SIG-M5 treated with dmso at 0.1 percent for 504 hours (cell line): Measurements from ENCODE around the gene CARD11.

ENCODE experiments used
- DNase-seq: peaks from one replicate; lab custom pipeline; 2025; ENCODE audit not compliant: unreplicated experiment; lab: John Stamatoyannopoulos, UW

Gene CARD11

DNA sequence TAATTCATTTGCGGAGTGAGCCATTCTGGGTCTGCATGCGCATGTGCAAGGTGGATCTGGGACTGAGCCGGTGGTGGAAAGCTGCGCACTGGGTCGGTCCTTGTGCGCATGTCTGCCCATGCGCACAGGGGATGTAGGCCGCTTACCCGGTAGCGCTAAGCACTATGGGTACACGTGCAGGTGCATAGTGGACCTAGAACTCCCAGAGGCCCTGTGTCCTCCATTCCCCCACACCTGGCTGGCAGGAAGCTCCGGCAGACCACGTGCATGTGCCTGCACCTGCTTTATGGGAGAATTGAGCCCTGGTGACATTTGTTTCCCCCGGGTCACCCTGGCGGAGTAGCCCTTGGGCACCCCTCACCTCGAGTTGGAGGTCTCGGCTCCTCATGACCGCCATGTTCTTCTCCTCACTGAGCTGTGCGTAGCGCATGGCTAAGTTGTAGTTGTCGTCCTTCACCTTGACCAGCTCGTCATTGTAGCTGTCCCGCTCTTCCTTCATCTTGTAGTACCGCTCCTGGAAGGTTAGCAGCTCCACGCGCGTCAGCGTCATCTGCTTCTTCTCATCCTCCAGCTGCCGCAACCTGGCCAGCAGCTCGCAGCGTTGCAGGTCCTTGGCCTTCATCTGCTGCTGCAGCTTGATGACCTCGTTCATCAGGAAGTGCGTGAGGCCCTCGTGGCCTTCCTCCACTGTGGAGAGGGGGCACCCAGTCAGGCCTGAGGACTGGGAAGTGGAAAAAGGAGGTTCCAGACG is 99.6 kb downstream of the CARD11 start:
- no peak for DNase-seq

GRCh38 chr7:2941216-2941859 is 102.3 kb downstream of the CARD11 start:
- no peak for DNase-seq

DNA sequence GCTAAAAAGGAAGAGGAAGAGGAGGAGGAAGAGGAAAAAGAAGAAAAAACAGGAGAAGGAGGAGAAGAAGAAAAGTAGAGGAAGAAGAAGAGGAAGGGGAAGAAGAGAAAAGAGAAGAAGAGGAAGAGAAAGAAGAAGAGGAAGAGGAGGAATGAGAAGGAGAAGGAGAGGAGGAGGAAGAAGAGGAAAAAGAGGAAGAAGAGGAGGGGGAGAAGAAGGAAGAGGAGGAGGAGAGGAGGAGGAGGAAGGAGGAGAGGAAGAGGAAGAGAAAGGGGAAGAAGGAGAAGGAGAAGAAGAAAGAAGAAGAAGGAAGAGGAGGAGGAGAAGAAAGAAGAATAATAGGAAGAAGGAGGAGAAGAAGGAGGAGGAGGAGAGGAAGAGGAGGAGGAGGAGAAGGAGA is 103.2 kb downstream of the CARD11 start:
- DNase-seq, result no peak

GRCh38 chr7:2939193-2939885 is 104.3 kb downstream of the CARD11 start:
- no peak for DNase-seq

GRCh38 chr7:2938514-2939192 is 105.0 kb downstream of the CARD11 start:
- no peak for DNase-seq

- no peak for DNase-seq
Measured at GRCh38 chr7:2937701-2938513, 105.8 kb downstream of the CARD11 start.

GRCh38 chr7:2936891-2937580 is 106.6 kb downstream of the CARD11 start:
- no peak for DNase-seq

DNA sequence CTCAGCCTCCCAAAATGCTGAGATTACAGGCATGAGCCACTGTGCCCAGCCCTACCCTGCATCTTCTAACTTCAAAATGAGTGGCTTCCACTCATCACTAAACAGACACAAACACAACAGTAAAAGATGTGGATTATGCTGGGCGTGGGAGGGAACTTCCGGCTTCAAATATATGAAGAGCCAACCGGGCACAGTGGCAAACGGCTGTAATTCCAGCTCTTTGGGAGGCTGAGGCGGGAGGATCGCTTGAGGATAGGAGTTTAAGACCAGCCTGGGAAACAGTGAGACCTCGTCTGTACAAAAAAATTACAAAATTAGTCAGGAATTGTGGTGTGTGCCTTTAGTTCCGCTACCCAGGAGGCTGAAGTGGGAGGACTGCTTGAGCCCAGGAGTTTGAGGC is 107.4 kb downstream of the CARD11 start:
- DNase-seq, result no peak

GRCh38 chr7:2934984-2935740 is 108.5 kb downstream of the CARD11 start:
- no peak for DNase-seq

DNA sequence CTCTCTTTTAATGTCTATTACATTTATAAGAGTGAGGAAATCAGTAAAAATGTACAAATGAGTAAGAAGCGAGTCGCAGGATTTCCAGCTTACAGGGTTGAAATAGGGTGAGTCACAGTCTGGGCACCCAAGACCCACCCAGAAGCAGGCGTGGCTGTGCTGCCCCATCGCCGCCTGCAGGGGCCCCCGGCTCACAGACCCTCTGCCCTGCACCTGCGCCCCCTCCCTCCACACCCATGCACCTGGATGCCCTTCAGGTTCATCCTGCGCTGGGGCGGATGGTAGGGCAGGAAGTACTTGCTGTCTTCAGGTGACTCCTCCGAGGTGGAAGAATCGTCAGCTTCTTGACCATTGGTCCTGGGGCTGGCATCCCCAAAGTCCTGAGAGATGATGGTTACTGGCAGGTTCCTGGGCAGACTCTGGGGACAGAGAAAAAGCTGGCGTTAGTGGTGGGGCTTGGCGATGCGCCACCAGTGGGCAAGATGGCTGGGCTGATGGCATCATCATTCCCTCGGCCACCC is 109.4 kb downstream of the CARD11 start:
- no peak for DNase-seq

GRCh38 chr7:2932402-2933251 is 111.0 kb downstream of the CARD11 start:
- no peak for DNase-seq

DNA sequence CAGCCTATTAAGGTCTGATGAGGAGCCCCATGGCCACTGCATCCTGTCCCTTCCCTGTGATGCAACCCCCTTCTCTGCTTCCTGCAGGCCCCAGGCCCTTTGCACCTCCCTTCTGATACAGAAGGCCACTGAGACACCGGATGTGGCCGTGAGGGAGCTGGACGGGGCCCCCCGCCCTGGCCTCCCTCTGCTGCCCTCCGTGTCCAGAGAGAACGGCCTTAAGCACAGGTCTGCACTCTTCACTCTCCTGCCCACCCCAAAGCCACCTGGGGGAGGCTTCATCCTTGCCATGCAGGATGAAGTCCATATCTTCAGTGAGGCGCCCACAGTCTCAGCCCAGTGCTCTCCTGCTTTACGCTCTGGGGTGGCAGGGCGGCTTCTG is 112.6 kb downstream of the CARD11 start:
- DNase-seq, result no peak

GRCh38 chr7:2930310-2931033 is 113.2 kb downstream of the CARD11 start:
- DNase-seq, result no peak

DNA sequence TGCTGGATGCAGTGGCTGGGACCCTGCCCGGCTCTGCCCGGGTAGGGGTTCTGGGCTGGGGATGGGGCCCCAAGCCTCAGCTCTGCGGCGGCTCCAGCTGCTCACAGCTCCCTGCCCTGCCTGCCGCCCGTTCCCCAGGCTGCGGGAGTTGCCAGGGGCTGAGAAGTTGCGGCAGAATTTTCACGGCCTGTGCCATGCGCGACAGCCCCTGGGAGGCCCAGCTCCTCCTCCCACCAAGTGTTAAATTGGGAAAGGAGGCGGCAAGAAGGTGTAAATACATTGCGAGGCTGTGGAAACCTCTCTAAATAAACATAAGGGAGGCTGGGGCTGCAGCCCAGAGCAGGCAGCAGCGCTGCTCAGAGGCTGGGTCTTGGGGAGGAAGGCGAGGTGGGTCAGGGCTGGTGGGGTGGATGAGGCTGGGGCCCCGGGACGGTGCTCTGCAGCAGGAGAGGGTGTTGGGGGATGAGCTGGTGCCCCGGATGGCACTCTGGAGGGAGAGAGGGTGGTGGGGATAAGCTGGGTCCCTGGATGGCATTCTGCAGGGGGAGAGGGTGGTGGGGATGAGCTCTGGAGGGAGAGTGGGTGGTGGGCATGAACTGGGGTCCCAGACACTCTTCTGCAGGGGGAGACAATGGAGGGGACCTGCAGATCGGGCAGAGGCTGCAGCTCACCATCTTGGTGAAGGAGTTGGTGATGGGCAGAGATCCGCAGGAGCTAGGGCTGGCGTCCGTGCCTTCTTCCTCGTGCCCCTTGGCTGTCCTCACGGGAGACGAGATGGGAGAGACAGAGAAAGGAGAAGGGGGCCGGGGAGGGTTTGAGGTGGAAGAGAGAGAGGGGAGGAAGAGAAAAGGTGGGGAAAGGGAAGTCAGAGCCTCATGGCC is 114.1 kb downstream of the CARD11 start:
- no peak for DNase-seq

GRCh38 chr7:2928613-2929311 is 114.9 kb downstream of the CARD11 start:
- no peak for DNase-seq

DNA sequence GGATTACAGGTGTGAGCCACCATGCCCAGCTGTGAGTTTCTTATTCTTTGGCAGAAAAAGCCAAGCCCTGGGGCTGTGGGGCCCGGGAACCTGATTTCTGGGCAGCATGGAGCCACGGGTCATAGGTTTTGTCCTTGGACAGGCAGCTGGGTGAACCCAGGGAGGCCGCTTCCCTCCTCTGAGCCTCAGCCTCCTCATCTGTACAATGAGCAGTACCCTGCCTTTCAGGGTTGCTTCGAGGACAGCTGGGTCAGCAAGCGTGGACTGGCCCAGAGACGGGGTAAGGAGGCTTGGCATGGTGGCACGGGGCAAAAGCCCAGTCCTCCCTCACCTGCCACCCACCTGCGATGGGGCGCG is 115.4 kb downstream of the CARD11 start:
- DNase-seq, result no peak
